NOMO-1 (cell line): Measurements from ENCODE around the gene GRM7.

Experiments
- DNase-seq, 2 experiments: peaks; one replicate each; lab custom pipeline; 2025; ENCODE audit not compliant: unreplicated experiment in 2 of 2; lab: John Stamatoyannopoulos, UW

The GRM7 gene

DNA sequence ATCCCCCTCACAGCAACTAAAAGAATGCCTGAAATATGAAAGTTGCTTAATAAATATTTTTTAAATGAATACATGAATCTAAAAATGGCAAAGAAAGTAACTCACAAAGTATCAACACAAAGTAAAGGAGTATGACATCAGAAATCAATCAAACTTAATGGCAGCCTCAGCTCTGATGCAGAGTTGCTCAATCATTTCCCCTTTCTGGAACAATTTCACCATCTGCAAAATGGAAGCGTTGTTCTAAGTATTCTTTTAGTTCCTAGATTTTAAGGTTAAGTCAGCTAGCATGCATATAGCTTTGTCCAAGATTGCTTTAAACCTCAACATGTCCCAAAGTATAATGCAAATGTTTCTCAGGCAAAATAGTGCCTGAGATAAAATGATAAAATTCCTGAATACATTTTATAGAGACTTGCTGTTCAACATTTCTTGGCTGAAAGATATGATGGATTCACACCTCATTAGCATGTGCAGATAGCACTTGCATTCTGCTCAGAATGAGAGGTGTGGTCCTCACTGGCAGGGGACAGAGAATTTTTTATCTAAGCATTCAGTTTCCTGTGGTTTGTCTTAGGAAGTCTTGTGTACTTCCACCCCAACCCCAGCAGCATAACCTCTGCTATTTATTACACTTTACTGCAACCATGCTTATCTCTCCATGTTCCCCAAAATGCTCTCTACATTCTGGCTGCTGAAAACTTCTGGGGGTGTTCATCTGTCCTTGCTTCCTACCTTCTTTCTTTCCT, 429.3 kb downstream of the GRM7 start:
- DNase-seq = peak in 1 of 2 experiments; percentile 21

DNA sequence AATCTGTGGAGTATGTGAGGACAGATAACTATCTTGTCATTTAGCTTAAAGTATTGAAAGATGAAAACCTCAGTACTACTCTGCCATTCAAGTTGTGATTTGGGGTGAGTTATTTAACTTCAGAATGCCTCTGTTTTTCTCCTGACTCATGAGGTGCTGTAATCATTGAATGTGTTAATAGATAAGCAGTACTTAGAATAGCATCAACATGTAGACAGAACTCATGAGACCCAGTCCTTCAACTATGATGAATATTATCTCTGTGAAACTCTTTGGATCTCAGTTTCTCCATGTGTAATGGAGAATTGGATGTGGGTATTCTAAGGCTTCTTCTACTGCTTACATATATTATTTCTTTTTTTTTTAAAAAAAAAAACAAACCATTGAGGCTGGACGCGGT, 431.4 kb downstream of the GRM7 start:
- no peak for DNase-seq

DNA sequence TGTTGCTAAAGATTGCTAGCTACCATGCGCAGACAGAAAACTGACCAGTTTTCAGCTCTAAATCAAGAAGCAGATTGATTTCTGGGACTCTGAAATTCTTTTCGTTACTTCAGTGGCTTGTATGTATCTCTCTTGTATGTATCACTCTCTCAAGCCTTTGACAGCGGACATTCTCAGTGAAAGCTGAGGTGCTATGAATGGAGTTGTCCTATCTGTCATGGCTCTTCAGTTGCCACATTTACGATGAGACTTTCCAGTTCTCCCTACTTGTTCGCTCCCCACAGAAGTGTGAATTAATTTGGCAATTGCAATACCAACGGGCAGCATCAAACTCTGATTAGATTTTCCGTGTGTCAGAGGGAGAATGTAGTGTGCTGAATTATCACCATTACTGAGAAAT, 432.4 kb downstream of the GRM7 start:
- DNase-seq = no peak

DNA sequence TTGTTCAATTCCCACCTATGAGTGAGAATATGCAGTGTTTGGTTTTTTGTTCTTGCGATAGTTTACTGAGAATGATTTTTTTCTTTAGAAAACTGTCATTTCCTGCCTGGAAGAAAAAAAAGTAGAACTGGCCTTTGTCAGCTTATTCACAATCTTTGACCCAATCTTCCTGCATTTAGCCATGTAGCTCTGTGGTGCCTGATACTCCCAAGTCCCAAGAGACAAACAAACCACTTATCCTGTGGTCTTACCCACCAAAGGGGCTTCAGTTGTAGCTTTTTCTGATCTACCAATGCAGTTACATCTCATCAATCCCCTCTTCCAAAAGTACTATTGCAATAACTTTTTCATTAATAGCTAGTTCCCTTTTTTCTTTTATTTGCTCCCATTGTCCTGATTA, 444.6 kb downstream of the GRM7 start:
- DNase-seq = no peak

DNA sequence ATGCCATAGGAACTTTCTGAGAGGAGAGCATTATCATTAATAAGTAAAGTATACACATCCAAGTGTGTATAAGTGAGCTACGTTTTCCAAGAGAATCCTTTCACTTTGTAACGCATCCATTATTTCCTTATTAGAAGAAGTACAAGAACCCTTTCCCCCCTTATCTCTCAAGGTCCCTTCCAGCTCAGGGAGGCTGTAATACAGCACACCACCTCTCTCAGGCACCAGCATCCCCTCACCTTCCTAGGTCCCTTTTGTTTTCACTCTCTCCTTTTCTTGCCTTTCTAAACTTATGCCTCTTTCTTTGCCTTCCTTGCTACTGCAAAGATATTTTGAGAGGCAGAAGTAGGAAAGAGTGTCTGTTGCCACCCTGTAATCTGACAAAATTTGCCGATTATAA, 446.0 kb downstream of the GRM7 start:
- no peak for DNase-seq

DNA sequence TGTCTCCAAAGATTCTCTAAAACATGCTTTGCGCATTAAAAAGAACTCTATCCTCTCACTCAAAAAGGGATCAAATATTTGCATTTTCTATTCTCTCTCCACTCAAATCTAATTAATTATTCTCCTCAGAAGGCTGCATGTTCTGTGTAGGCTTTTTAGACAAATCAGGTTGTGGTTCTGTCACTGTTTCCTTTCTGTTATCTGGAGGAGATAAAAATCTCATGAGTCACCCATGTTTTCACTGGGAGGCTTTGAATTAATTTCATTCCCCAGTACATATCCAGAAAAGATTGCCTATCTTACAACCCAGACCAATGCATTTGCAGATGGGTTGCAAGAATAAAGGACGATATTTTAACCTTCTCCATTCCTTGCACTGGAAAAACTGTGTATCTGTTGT, 446.5 kb downstream of the GRM7 start:
- no peak for DNase-seq

DNA sequence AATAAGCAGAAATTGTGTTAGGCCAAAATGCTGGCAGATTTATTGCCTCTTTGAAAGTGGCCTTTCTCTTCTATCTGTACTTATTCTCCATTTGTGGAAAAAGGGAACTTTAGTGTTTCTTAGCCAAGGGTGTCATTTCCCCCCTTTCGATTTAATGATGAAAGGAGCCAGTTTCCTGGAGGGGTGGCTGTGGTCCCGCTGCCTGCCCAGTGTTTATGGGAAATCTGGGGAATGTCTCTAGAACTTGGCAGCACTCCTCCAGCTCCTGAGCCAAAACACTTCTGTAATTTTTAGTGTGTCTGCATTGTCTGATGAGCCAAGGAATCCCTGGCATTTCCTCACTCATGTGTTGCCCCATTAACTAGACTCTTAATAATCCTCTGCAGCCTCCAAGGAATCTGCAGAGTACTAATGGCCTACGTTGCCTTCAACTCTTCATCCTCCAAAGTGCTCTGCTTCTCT, 448.8 kb downstream of the GRM7 start:
- no peak for DNase-seq

DNA sequence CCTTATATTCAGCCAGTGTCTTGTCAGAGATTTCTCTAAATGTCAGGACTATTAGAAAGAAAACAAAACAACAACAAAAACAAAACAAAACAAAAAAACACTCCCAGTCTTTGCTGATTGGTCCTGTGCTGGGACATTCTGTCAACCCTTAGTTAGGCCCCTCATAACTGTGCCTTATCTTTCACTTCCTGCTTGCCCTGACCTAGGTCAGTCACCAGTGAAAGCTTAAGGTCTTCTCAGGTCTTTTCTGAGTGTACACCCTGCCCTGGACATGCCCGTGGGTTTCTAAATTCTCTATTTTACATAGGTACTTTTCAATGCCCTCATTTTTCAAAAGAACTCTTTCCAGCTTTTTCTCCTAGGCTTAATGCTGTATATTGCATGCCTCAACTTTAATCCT, 454.1 kb downstream of the GRM7 start:
- no peak for DNase-seq

DNA sequence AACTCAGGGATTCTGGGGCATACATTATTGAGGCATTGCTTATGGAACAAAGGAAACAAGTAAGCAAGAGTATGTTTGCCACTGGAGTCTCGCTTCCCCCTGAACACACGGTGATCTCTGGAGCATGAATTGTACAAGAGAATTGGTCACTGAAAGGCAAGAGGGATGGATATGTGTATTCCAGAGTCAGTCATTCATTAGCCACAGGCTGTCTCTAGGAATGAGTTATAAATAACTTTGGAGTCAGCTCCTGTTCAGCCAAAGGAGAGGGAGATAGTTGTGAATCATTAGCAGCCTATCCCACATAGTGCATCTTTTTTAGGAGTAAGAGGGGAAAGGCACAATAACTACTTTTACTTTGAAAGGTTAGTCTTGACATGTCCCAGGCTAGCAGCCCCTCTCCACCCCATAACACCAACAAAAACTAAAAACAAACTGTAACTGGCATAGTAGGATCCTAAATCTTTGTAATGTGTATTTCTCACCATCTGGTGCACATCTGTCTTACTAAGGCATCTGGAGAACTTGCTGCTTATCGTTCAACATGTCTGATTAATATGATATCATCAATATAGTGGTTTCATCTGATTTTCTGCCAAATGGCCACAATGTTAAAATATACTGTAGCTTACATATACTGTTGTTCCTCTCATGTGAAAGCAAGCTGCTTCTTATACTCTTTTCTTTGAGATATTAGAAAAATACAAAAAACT, 462.2 kb downstream of the GRM7 start:
- no peak for DNase-seq

DNA sequence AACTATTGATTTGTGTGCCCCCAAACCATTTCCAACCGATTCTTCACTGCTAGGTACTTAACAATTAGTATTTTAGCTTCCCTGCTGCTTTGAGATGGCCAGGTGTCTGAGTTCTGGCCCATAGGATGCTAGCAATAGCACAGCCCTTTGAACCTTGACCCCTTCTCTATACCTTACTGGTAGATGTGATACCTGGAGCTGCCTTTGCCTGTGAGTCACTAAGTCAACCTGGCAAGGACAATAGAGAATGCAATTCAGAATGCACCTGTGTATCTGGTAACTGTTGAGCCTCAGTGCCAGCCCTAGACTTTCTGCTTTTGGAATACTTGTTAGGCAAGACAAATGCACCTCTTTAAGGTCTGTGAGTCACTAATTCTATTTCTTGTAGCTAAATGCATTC, 467.4 kb downstream of the GRM7 start:
- no peak for DNase-seq

DNA sequence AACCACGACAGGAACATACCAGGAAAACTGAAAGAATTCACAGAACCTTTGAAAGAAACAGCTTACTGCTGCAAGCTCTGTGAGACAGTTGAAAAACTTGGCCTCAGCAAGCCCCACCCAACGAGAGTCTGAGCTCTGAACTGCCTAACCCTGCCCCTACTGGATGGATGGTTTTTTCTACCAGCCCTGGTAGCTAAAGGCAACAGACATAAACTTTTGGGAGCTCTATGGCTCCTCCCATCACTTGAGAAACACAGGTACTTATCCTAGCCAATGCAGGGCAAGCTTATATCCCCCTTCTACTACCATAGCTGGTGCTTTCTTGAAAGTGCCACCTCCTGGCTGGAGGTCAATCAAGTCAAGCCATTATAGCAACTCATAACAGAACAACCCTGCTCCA, 471.8 kb downstream of the GRM7 start:
- no peak for DNase-seq

DNA sequence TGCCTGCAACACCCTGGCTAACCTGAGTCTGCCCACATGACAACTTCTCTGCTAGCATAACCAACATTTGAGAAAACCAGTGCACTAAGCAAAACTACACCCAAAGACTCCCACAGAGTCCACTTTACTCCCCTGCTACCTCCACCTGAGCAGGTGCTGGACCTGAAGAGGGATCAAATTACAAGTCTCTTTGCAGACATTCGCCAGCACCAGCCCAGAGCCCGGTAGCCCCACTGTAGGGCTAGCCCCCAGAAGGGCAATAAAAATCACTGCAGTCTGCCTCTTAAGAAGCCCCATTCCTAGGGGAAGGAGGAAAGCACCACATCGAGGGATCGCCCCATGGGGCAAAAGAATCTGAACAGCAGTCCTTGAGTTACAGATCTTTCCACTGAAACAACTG, 472.2 kb downstream of the GRM7 start:
- no peak for DNase-seq

DNA sequence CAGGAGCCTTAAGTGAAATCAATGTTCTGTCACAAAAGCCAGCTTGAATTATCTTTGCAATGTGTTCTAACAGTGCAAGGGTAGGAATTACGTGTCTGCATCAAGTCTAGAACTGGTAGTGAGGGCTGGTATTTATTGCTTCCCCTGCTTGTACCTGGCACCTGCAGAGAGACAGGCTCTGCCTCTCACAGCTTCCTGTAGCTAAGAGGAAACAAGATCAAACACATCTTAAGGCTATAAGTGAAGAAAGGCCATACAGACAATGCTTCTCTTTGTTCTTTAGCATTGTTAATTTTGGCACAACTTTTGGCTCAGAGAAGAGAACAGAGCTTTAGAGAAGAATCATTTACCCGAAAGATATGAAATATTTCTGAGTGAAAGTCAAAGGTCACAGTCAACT, 479.9 kb downstream of the GRM7 start:
- DNase-seq = no peak

DNA sequence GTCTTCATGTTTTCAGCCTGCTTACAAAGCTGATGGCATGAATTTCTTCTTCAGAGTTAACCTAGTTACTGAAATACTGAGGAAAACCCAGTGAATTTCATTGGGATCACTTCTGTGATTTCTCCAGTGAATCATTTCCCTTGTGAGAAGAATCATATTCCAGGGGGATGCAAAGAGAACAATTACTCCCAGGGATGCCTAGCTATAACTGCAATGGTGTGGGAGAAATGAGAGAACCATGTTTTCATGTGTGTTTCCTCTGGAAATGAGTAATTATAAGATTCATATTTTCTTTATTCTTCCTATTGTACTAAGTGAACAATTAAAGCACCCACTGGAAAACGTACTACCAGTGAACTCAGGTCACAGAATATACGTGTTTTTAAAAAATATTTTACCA, 485.4 kb downstream of the GRM7 start:
- no peak for DNase-seq

DNA sequence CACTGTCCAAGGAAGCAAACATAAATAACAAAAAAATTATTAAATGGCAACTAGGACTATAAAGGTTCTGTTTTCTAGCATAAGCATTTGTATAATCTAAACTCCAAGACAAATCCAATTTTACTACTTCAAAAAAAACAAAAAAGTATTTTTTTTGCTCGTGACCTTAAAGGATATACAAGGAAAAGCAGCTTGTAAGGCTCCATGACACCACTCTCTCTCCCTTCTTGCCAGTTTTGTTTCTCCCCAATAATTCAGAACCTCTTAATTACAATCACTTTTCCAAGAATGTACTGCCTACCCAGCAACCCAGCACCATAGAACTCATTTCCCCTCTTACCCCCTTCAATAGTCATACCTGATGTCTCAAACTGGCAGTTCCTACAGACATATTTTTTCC, 496.2 kb downstream of the GRM7 start:
- DNase-seq = no peak

DNA sequence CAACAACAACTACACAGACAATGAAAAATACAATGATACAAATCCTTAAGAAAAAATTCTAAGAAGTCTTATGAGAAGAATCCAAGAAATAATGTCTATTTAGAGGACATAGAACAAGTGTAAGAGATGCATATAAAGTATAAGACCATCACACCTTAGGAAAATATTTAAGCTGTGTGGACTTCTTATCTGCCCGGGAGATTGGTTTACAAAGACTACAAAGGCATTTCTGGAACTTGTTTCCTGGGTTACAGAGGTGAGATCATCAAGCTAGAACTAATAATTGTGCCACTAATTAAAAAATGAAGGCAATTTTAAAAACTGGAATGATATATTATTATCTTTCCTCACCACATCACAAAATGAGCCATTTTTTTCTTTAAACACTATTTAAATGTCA, 507.1 kb downstream of the GRM7 start:
- DNase-seq = no peak

DNA sequence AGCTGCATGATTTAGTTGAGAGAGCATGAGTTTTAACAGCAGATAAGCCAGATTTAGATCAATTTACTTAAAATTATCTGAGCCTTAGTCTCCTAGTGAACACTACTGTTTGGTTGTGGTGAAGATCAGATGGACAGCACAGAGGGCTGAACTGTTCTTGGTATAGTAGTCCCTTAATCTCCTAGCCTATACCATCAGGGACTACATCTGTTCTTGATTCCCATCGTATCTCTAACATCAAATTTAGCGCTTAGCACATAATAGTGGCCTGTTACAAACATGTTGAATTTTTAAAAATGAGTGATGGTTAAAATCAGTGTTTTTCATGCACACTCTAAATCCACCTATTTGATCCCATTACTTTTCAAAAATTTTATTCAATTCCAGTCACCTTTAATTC, 507.7 kb downstream of the GRM7 start:
- DNase-seq = no peak

DNA sequence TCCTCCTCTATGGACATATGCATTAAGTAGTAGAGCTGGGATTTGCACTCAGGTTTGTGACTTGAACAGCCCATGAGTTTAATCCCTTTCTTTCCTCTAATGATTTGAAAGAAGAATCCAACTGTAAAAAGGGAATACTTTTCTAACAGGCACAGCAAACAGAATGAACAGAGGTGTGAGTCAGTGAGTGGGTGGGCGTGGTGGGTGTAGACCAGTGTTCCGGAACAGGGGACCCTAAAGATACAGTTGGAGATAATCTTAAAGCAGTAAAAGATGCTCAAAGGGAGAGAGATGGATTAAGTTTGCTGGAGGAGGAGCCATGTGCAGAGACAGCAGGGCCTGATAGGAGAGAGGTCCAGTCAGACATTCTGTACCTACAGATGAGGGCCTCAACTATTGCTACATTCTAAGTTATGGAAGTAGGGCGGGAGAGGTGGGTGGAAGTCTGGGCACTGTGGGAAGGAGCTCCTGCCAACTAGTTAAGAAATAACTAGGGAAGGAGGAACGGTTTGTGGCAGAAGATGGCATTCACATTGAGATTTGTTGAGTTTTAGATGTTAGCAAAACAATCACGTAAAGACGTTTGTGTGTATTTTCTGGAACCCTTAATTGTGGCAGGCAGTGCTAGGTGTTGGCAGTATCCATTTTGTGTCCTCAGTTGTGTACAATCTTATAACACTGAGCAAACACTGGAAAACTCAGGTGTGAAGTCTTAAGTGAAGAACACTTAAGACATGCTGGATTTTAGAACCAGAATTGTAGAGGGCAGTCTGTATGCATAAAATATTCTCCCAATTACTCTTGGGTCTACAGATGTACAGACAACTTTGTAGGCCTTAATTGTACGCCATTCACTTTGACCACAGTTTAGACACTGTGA, 511.0 kb downstream of the GRM7 start:
- DNase-seq = no peak

DNA sequence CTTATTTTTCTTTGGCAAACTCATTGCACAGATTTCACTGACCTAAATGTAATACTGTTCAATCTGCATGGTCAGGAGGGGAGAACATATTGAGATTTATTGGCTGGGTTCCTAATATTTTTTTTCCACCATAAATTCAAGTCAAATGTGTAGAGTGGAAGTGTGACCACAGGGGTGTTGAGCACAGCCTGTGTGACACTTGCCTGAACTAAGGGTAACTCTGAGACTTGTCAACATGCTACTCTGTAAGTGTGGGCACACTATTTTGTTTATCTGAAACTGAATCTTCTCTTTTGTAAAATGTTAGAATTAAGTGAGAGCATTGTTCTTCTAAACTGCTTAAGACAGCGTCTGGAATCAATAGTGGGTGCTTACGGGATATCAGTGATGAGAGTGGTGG, 516.2 kb downstream of the GRM7 start:
- no peak for DNase-seq

DNA sequence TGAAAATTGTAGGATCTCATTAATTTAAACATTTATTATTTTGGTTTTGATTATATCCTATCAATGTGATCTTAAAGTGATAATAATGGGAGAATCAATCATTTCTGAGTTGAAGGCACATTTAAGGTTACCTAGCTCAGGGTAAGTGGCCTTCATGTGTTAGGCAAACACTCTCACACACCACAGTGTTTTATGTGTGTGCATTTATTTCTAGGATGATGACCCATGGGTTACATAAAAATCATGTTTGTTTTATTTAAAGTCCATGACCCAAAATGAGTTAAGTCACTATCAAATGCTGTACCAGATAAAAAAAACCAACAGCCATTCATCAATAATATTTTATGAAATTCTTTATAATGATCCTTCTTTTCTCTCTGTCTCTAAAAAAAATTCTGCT, 520.8 kb downstream of the GRM7 start:
- DNase-seq = no peak

DNA sequence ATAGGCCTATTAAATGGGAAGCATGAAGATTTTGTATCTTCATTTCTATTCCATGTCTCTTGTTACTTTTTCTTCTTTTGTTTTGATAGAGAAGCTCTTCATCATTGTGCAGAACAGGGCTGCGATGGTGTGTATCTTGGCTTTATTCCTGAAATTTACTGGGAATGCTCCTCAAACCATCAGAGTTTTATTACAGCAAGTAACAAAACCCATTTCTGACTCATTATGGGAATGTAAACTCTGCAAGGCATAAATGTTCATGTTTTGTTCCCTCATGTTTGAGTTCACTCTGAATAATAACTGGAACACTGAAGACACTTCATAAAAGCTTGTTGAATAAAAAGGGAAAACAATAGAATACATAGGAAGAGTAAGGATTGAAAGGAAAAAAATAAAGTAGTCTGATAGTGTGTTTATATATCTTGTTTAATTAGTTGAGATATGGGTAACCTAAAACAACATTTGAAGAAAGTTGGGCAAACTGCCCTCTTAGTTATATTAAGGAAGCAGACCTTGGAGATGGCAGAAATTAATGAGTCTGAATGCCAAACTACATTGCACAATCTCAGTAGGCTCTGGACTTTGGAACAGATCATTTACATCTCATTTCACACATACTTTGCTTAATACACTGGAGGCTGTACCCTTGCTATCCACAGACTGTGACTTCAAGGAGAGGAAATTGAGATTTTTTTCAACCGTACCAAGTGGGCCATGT, 521.5 kb downstream of the GRM7 start:
- DNase-seq = no peak
